ENCODE measurements around the gene PIK3CD. TPM values are rescaled to one million over a fixed set of nuclear protein-coding genes. Genes with fewer than 3 reads are reported as not detected.

Gene PIK3CD
- total RNA-seq, 1 experiment from 2014 or later: 2.6 TPM

DNA sequence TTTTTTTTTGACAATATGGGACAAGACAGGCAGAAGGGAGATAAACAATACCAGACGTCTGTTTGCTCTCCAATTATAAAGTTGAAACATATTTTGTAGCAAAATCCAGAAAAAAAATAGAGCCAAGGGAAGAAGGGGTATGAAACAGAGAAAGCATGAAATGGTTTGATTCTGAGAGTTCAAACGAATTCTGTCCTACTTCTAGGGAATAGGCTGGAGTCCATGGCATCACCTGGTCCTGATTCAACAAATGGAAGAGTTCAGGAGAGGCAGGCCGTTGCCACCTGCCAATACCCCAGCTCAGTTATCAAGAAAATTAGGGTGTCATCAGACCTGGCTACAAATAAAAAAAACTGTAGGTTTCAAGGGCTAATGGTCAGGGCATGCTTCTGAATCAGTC is 100.4 kb downstream of the PIK3CD start:
- Mint-ChIP-seq H3K9me3 (ENCODE audit: low read depth, unreplicated experiment) (no peaks in the 10 kb centered on the region), H3K36me3 (ENCODE audit: insufficient read depth, unreplicated experiment) (no peaks in the 10 kb centered on the region), H3K27me3 (ENCODE audit: unreplicated experiment) (no peaks in the 10 kb centered on the region), H3K4me1 (ENCODE audit: low read depth, unreplicated experiment) (no peaks in the 10 kb centered on the region), H3K27ac (ENCODE audit: unreplicated experiment) (no peak overlapping the region), H3K4me3 (ENCODE audit: low read depth, unreplicated experiment) (no peak overlapping the region)
- TF ChIP-seq, protein P1, sequence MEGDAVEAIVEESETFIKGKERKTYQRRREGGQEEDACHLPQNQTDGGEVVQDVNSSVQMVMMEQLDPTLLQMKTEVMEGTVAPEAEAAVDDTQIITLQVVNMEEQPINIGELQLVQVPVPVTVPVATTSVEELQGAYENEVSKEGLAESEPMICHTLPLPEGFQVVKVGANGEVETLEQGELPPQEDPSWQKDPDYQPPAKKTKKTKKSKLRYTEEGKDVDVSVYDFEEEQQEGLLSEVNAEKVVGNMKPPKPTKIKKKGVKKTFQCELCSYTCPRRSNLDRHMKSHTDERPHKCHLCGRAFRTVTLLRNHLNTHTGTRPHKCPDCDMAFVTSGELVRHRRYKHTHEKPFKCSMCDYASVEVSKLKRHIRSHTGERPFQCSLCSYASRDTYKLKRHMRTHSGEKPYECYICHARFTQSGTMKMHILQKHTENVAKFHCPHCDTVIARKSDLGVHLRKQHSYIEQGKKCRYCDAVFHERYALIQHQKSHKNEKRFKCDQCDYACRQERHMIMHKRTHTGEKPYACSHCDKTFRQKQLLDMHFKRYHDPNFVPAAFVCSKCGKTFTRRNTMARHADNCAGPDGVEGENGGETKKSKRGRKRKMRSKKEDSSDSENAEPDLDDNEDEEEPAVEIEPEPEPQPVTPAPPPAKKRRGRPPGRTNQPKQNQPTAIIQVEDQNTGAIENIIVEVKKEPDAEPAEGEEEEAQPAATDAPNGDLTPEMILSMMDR (IDR thresholded peaks at IDR 0.05; ENCODE audit: unreplicated experiment): no peak
- DNase-seq: no peak
- BruUV-seq (replicated peaks): no TSS peak
- intact Hi-C loops (cut with micrococcal nuclease; ENCODE audit: unreplicated experiment): no loop called here
- CTCF ChIA-PET: no interaction called here

DNA sequence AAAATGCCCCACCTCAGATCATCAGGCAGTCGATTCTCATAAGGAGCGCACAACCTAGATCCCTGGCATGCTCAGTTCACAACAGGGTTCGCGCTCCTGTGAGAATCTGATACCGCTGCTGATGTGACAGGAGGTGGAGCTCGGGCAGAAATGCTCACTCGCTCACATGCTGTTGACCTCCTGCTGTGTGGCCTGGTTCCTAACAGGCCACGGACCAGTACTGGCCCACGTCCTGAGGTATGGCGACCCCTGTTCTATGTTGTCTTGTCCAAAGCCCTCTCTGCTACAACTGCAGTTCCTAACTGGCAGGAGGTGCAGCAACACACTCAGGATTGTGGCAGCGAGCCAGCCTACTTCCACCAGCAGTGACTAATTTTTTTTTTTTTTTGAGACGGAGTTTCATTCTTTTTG is 101.6 kb downstream of the PIK3CD start:
- CTCF ChIA-PET: no interaction called here
- Mint-ChIP-seq H3K27ac (ENCODE audit: unreplicated experiment) (no peak overlapping the region), H3K4me3 (ENCODE audit: low read depth, unreplicated experiment) (no peak overlapping the region), H3K9me3 (ENCODE audit: low read depth, unreplicated experiment) (no peaks in the 10 kb centered on the region), H3K4me1 (ENCODE audit: low read depth, unreplicated experiment) (no peaks in the 10 kb centered on the region), H3K27me3 (ENCODE audit: unreplicated experiment) (no peaks in the 10 kb centered on the region), H3K36me3 (ENCODE audit: insufficient read depth, unreplicated experiment) (no peaks in the 10 kb centered on the region)
- DNase-seq: no peak
- TF ChIP-seq, protein P1 (IDR thresholded peaks at IDR 0.05; ENCODE audit: unreplicated experiment): no peak
- intact Hi-C loops (cut with micrococcal nuclease; ENCODE audit: unreplicated experiment): no loop called here
- BruUV-seq (replicated peaks): no TSS peak

DNA sequence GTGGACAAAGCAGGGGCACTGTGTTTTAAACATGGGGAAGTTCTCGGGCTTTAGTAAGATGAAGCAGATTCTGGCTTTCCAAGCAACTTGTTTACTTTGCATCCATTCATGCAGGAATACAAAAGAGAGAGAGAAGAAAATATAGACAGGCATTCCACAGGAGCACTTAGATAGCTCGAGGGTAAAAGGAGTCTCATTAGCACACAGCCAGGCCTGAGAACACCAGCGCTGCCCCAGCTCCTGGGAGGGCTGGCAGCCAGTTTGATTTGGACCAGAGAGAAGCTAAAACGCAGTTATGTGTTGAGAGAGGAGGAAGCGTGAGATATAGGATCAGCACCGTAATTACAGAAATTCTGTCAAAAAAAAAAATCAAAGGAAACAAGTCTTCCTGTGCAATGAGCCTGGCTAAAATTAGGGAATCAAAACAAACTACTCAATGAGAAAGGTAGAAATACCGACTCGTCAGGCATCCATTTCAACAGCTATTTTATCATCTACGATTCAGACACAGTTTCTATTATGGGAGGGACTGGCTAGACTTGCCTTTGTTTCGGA is 104.0 kb downstream of the PIK3CD start:
- Mint-ChIP-seq H3K27me3 (ENCODE audit: unreplicated experiment) (no peaks in the 10 kb centered on the region), H3K4me1 (ENCODE audit: low read depth, unreplicated experiment) (no peaks in the 10 kb centered on the region), H3K36me3 (ENCODE audit: insufficient read depth, unreplicated experiment) (no peaks in the 10 kb centered on the region), H3K4me3 (ENCODE audit: low read depth, unreplicated experiment) (no peak overlapping the region), H3K9me3 (ENCODE audit: low read depth, unreplicated experiment) (no peaks in the 10 kb centered on the region), H3K27ac (ENCODE audit: unreplicated experiment) (no peak overlapping the region)
- no peak for DNase-seq
- TF ChIP-seq, protein P1 (IDR thresholded peaks at IDR 0.05; ENCODE audit: unreplicated experiment): no peak
- CTCF ChIA-PET: no interaction called here
- intact Hi-C loops (cut with micrococcal nuclease; ENCODE audit: unreplicated experiment): no loop called here
- no TSS peak for BruUV-seq (replicated peaks)

DNA sequence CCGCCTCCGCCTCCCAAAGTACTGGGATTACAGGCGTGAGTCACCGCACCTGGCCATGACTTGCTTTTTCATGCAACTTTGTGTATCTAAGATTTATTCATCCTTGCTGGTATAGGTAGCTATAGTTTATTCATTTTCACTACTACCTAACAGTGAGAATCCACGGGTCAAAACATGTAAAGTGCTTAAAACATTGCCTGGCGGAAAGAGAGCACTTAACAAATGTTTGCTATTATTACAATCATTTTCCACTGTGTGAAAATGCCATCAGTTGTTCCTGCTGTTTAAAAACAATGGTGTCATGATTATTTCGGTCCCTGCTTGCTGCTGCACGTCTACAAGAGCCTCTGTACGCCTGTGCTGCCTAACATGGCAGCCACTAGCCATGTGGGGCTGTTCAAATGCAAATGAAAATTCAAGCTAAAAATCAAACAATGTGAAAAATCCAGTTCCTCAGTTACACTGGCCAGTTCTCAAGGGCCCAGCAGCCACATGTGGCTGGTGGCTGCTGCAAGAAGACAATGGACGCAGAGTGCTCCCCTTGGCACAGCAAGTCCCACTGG is 107.1 kb downstream of the PIK3CD start:
- Mint-ChIP-seq H3K9me3 (ENCODE audit: low read depth, unreplicated experiment) (no peaks in the 10 kb centered on the region), H3K4me3 (ENCODE audit: low read depth, unreplicated experiment) (no peak overlapping the region), H3K36me3 (ENCODE audit: insufficient read depth, unreplicated experiment) (peaks cover 6% of the 10 kb centered on the region), H3K27ac (ENCODE audit: unreplicated experiment) (no peak overlapping the region), H3K27me3 (ENCODE audit: unreplicated experiment) (no peaks in the 10 kb centered on the region), H3K4me1 (ENCODE audit: low read depth, unreplicated experiment) (no peaks in the 10 kb centered on the region)
- CTCF ChIA-PET: no interaction called here
- no TSS peak for BruUV-seq (replicated peaks)
- TF ChIP-seq, protein P1 (IDR thresholded peaks at IDR 0.05; ENCODE audit: unreplicated experiment): no peak
- intact Hi-C loops (cut with micrococcal nuclease; ENCODE audit: unreplicated experiment): no loop called here
- no peak for DNase-seq
